GM18858 (cell line): Measurements from ENCODE around the gene ACP5.

ENCODE experiments used
- ATAC-seq: cut with Tn5 transposase; IDR thresholded peaks from one replicate; pipeline ENCODE4 v1.9.1; 2021; ENCODE audit not compliant: unreplicated experiment

The ACP5 gene

DNA sequence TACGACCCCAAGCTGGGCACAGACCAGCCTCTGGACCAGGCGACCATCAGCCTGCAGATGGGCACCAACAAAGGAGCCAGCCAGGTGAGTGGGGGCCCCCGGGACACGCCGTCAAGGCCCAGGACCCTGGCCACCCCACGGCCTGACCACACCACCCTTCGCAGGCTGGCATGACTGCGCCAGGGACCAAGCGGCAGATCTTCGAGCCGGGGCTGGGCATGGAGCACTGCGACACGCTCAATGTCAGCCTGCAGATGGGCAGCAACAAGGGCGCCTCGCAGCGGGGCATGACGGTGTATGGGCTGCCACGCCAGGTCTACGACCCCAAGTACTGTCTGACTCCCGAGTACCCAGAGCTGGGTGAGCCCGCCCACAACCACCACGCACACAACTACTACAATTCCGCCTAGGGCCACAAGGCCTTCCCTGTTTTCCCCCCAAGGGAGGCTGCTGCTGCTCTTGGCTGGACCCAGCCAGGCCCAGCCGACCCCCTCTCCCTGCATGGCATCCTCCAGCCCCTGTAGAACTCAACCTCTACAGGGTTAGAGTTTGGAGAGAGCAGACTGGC lies 28.0 kb downstream of the ACP5 start:
- no peak for ATAC-seq

DNA sequence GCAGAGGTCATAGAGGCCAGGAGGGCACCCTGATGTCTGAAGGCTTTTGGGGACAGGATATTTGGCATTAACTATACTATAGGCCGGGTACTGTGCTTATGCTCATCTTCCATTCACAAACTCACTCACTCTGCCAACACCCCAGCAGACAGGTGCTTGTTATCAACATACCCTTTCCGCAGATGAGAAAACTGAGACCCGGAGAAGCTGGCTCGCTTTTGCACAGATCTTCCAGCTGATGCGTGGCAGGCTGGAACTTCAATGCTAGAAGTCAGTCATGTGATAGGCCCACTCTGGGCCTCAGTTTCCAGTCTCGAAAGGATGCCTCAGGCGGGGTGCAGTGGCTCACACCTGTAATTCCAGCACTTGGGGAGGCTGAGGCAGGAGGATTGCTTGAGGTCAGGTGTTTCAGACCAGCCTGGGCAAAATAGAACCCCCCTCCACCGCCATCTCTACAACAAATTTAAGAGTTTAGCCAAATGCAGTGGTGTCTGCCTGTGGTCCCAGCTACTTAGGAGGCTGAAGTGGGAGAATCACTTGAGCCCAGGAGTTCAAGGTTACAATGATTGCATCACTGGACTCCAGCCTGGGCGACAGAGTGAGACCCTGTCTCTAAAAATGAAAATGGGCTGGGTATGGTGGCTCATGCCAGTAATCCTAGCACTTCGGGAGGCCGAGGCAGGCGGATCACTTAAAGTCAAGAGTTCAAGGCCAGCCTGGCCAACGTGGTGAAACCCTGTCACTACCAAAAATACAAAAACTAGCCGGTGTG lies 29.3 kb downstream of the ACP5 start:
- ATAC-seq: no peak

DNA sequence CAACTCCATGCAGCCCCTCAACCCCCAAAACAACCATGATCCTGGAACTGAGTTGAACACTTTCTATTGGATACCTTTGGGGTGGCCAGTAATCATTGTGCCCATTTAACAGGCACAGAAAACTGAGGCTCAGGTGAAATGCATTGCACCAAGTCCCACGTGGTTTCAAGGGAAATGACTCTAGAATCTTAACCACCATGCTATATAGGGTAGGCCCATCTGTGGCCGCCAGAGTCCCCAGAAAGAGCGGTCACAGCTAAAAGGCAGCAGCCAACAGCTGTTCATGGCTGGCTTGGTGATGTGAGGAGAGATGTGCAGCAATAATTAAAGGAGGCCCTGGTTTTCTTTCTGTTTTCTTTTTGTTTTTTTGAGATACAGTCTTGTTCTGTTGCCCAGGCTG lies 36.2 kb downstream of the ACP5 start:
- ATAC-seq: no peak

DNA sequence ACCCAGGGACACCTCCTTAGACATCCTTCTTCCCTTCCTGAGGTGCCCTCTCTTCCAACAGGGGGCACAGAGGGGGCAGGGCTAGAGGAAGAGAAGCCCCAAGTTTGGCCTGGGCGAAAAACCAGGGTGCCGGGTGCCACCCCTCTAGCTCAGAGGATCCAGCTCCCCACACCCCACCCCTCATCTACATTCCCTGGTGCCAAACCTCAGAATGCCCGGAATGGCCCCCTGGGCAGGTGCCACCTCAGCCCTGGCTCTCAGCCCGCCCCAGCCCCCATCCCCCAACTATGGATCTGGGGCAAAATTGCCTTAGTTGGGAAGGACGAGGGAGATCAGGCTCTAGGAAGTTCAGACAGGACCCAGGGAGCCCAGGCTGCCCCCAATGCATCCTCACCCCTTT lies 36.8 kb downstream of the ACP5 start:
- no peak for ATAC-seq

DNA sequence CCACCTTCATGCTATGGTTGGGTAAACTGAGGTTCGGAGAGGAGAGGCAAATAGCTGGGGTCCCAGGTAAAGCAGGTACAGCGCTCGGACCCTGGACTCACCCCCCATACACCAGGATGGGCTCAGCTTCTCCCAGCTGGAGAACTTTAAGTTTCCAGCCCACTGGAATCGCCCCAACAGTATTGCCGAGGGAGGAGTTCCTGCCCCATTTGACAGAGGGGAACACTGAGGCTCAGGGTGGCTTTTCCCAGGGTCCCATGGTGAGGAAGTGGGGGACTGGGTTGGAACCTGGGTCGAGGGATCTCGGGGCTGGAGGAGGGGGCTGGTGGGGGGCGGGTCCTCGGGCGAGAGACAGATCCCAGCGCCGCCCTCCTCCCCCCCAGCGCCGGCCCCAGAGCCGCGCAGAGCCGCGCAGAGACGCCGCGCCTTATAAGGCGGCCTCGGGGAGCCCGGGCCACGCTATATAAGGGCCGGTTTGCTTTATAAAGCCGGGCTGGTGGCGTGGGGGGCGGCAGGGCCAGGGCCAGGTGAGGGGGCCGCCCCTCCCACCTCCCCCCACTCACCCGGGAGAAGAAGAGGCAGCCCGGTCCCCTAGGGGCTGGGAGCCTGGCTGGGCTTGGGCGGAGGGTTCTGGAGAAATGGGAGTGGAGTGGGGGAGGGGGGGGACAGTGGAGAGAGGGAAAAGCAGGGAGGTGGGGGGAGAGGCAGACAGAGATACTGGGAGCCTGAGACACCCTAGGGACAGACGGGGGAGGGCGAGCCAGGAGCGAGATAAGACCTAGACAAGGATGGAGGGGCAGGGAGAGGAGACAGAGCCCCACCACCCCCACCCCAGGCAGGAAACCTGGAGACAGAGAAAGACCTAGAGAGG lies 37.7 kb downstream of the ACP5 start:
- ATAC-seq: no peak

DNA sequence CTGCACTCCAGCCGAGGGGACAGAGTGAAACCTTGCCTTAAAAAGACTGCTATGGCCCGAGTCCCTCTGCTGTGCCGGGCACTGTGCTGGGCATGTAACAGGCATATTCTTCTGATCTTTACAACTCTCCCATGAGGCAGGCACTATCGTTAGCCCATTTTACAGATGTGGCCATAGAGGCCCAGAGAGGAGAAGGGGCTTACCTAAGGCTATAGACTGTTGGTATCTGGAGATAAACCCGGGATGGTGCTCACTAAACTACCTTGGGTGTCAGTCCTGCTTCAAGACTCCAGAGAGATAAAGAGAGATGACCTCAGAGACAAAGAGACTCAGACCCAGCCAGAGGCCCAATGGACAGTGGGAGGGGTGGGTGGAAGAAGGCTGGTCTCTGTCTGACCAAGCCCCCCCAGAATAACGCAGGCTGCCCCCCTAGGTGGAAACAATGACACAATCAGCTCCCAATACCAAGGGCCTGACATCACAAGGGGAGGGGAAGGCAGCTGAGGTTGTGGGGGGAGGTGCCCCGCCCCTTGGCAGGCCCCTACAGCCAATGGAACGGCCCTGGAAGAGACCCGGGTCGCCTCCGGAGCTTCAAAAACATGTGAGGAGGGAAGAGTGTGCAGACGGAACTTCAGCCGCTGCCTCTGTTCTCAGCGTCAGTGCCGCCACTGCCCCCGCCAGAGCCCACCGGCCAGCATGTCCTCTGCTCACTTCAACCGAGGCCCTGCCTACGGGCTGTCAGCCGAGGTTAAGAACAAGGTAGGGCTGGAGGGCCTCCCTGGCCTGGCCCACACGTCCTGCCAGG lies 39.0 kb downstream of the ACP5 start, which contains the start of gene CNN1:
Gene CNN1, plus strand, starts transcription at position 620 of the 805 bp plus-strand sequence. Its CDS starts 77 bp downstream, at position 697.
- no peak for ATAC-seq

DNA sequence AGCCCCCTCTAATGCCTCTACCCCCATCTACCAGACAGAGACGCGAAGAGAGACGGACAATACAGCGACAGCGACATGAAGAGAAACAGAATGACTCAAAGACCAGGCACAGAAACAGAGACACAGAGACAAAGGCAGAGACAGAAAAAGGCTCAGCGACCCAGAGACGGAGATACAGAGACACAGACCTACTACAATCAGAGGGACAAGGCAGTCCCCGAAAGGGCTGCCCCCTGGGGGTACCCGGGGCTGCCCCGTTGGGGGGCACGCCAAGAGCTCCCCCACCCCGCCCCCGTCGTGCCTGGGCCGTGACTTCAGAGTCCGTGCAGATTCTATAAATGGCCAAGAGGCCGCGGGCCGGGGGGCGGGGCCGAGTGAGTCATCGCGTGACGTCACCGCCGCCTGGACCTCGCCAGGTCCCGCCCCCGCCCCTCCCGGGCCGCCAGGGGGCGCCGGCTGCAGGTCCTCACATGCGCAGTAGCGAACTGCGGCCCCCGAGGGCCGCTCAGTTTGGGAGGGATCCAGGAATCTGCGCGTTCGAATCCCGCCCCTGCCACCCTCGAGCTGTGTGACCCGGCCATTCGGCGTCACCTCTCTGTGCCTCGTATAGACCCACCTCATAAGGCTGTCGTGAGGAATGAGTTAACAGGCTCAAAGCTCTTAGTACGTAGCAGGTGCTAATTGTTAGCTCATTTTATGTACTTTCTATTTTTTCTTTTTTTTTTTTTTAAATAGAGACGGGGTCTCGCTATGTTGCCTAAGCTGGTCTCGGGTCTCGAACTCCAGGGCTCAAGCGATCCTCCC lies 41.5 kb downstream of the ACP5 start:
- ATAC-seq: no peak

DNA sequence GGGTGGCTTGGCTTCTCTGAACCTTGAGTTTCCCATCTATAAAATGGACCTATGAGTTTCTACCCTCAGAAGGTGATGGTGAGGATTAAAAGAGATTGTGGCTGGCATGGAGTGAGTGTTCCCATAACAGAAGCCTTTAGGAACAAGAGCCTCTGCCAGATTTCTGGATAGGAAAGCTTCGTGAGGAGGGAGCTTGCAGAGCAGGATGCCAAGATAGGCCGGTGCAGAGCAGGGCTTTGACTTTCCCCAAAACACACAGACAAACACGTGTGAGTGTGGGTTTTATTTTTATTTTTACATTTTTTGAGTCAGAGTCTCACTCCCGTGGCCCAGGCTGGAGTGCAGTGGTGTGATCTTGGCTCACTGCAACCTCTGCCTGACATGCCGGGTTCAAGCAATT lies 42.5 kb downstream of the ACP5 start:
- ATAC-seq: no peak

DNA sequence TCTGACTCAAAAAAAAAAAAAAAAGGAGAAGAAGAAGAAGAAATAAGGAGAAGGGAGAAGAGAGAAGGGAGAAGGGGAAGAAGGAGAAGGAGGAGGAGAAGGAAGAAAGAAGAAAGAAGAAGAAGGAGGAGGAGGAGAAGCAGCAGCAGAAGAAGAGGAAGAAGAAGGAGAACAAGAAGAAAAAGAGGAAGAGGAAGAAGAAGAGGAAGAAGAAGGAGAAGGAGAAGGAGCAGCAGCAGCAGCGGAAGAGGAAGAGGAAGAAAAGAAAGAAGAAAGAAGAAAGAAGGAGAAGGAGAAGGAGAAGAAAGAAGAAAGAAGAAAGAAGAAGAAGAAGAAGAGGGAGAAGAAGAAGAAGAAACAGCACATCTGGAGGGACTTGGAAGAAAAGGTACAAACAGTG lies 42.9 kb downstream of the ACP5 start:
- no peak for ATAC-seq

DNA sequence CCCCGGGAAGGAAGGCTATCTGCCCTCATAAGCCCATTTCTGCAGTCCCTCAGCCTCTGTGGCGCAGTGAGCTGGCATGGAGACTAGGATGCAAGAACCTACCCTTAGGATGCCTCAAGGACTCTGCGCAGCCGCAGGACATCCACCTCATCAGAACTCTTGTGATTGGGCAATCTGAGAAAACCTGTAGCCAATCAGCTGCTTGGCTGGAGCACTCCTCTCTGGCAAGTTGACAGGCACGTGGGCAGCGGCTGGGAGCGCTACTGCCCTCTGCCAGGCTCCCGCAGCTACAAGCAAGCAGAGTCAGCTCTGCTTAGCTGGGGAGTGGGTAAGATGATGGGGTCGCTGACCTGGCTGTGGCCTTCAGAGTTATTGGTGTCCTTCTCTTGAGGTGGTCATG lies 47.0 kb downstream of the ACP5 start:
- no peak for ATAC-seq

DNA sequence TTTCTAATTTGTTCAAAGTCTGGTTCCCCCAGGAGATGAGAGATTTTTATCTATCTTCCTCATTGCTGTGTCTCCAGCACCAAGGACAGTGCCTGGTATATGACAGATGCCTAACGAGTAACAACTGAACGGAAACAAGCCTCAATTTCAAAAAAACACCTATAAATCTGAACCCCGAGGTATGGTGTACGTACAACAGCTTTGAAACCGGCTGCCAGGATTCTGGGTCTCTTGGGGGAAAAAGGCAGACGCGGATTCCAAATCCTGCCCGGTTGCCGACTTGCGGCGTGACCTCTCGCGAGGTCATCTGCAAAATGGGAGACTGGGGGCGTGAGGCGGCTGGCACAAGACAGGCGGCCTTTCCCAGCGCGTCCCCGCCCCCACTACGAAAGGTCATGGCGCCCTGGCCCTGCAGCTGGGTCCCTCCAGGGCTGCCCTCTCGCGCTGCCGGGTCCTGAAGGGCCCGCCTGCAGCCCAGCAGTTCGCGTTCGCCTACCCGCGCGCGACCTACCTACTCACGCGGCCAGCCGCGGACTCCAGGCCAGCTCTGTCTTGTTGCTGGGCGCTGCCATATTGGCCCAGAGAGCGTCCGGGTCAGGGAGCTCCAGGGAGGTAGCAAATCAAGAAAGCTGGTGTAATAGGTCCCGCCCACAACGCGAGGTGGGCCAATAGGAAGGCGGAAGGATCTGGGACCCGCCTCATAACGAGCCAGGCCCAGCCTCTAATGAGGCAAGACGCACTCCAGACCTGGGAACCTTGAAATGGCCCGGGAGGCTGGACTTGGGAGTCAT lies 48.7 kb downstream of the ACP5 start, which contains the start of gene ECSIT:
Gene ECSIT, minus strand, starts transcription at position 584 of the 791 bp plus-strand sequence. CDS start 9,964 bp downstream, outside the sequence.
- peak; percentile 84 for ATAC-seq
